ENCODE results near the gene SRD5A3. TPM values are rescaled to one million over a fixed set of nuclear protein-coding genes. Genes with fewer than 3 reads are reported as not detected.

The SRD5A3 gene
- total and polyA plus RNA-seq, 9 of the 15 experiments (the other 6 are each of a cell fraction or from before 2014, with no cell fraction given), result 2.5 to 37.0 (median 13.3) TPM

DNA sequence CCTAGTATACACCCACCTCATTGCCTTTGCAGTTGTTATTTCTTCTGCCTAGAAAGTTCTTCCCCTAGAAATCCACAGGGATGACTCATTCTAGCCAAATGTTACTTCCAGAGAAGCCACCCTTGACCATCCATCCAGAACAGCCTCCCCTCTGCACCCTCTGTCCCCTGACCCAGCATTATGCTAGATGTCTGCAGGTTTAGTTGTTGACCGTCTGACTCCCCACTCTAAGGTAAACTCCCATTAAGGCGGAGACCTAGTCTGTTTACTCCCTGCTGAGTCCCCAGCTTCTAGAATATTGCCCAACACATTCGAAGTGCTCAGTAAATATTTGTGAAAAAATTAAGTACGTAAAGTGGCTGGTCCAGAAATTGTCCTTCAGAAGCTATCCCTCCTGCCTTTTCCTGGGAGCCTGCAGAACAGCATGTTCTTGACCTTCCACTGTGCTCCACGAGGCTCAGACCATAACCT is 11.0 kb downstream of the SRD5A3 start:
- no peaks in the 10 kb centered on the region for H4K20me1 ChIP-seq (replicated peaks; ENCODE audit: control insufficient read depth, insufficient read depth, low read length)
- no peak for FAIRE-seq
- H3K4me2 ChIP-seq (ENCODE audit: insufficient read depth, low read length), result no peak overlapping the region
- intact Hi-C loops (cut with micrococcal nuclease) (no loop called here), in situ Hi-C loops (cut with MboI) (loop anchor here (10.0 kb wide), 1 partner anchor 498 kb away; the partner anchor contains the start of gene EXOC1)
- peaks cover 4 to 18% of the 10 kb centered on the region in 2 experiments; a peak in 4 of 5 replicates for H3K4me1 ChIP-seq (replicated peaks in 1 of 2; ENCODE audit: control insufficient read depth in 2 of 2, insufficient read depth in 2 of 2, low read length in 2 of 2)
- H3K79me2 ChIP-seq (ENCODE audit: control insufficient read depth, insufficient read depth, low read length), result no peaks in the 10 kb centered on the region
- no peaks in the 10 kb centered on the region for H3K27me3 ChIP-seq (ENCODE audit: control insufficient read depth in 2 of 2, insufficient read depth in 2 of 2, low read length in 2 of 2)
- no peak overlapping the region for H3K9ac ChIP-seq (ENCODE audit: insufficient read depth in 1 of 2, low read depth in 2 of 2, low read length in 2 of 2)
- POLR2A ChIA-PET, result interaction anchor here (1.3 to 2.4 kb wide), 2 partner anchors 11 to 31 kb away, joined by 3 to 11 read pairs; partner anchors contain the start of gene SRD5A3
- H3K9me1 ChIP-seq (ENCODE audit: control insufficient read depth, insufficient read depth, low read length), result no peaks in the 10 kb centered on the region
- DNase-seq (ENCODE audit: extremely low read depth in 1 of 4, low spot score in 3 of 4), result no peak
- no peak overlapping the region for H3K4me3 ChIP-seq
- CTCF ChIA-PET (ENCODE audit: low intra/inter-chr PET ratio), result no interaction called here
- H2AFZ ChIP-seq (ENCODE audit: low read depth, low read length), result no peak overlapping the region; the same call in 1 of the 2 replicates
- BruUV-seq (replicated peaks), result no TSS peak
- H3K27ac ChIP-seq (ENCODE audit: extremely low read depth, low read depth, low read length), result no peak overlapping the region
- peaks cover 15% of the 10 kb centered on the region for H3K36me3 ChIP-seq (ENCODE audit: control insufficient read depth, insufficient read depth, low read length)
- WGBS (ENCODE audit: insufficient coverage, low coverage, missing lambda C conversion rate), result 42% methylated on average over 5 of the region's 5 CpGs
- H3K9me3 ChIP-seq (replicated peaks; ENCODE audit: control insufficient read depth, insufficient read depth, low read depth, low read length), result no peaks in the 10 kb centered on the region; the same call in 1 of the 2 replicates
- ATAC-seq, result peak; percentile 50
- TF ChIP-seq CEBPG (CRISPR knock-in tag; IDR thresholded peaks at IDR 0.05) (no peak), CEBPG (tag; conservative IDR thresholded peaks at IDR 0.05 in 1 of 2, IDR thresholded peaks at IDR 0.05 in 1 of 2) (peak in 1 of 2 experiments; percentile 35; a peak in 1 of 4 replicates), ZNF274 (IDR thresholded peaks at IDR 0.05; ENCODE audit: borderline replicate concordance, low read depth, low read length) (no peak), TARDBP (IDR thresholded peaks at IDR 0.05) (no peak), ZC3H4 (CRISPR knock-in tag; IDR thresholded peaks at IDR 0.05; ENCODE audit: borderline replicate concordance) (no peak), SMARCC2 (IDR thresholded peaks at IDR 0.05; ENCODE audit: low read depth) (no peak), JUND (IDR thresholded peaks at IDR 0.05; ENCODE audit: borderline replicate concordance, low read depth, low read length) (peak; percentile 61; the same call in 1 of the 2 replicates), JUND (tag; IDR thresholded peaks at IDR 0.05; ENCODE audit: borderline replicate concordance, low read depth, low read length) (peak; percentile 26; the same call in 1 of the 3 replicates), FOSL1 (tag; conservative IDR thresholded peaks at IDR 0.05) (peak; percentile 57), ETS1 (conservative IDR thresholded peaks at IDR 0.05; ENCODE audit: control insufficient read depth, low read depth, low read length) (no peak), ZBTB17 (CRISPR knock-in tag; IDR thresholded peaks at IDR 0.05) (no peak), ZNF174 (CRISPR knock-in tag; IDR thresholded peaks at IDR 0.05) (no peak), RBM22 (IDR thresholded peaks at IDR 0.05; ENCODE audit: low read depth, low read length, poor library complexity, severe bottlenecking) (no peak), ZNF586 (CRISPR knock-in tag; conservative IDR thresholded peaks at IDR 0.05) (no peak), ZNF212 (CRISPR knock-in tag; IDR thresholded peaks at IDR 0.05) (no peak)
- TF ChIP-seq, protein P1, sequence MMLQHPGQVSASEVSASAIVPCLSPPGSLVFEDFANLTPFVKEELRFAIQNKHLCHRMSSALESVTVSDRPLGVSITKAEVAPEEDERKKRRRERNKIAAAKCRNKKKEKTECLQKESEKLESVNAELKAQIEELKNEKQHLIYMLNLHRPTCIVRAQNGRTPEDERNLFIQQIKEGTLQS (IDR thresholded peaks at IDR 0.05), result peak; percentile 71
- TF ChIP-seq, protein P1 (CRISPR knock-in tag; conservative IDR thresholded peaks at IDR 0.05), result no peak
- TF ChIP-seq, protein P2, sequence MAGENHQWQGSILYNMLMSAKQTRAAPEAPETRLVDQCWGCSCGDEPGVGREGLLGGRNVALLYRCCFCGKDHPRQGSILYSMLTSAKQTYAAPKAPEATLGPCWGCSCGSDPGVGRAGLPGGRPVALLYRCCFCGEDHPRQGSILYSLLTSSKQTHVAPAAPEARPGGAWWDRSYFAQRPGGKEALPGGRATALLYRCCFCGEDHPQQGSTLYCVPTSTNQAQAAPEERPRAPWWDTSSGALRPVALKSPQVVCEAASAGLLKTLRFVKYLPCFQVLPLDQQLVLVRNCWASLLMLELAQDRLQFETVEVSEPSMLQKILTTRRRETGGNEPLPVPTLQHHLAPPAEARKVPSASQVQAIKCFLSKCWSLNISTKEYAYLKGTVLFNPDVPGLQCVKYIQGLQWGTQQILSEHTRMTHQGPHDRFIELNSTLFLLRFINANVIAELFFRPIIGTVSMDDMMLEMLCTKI (IDR thresholded peaks at IDR 0.05; ENCODE audit: partially characterized antibody), result no peak
- TF ChIP-seq, protein P3, sequence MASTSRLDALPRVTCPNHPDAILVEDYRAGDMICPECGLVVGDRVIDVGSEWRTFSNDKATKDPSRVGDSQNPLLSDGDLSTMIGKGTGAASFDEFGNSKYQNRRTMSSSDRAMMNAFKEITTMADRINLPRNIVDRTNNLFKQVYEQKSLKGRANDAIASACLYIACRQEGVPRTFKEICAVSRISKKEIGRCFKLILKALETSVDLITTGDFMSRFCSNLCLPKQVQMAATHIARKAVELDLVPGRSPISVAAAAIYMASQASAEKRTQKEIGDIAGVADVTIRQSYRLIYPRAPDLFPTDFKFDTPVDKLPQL (IDR thresholded peaks at IDR 0.05; ENCODE audit: extremely low read depth, insufficient read length), result no peak
